Measurements from ENCODE around the gene MED14. TPM values are rescaled to one million over a fixed set of nuclear protein-coding genes. Genes with fewer than 3 reads are reported as not detected.

Gene MED14
- total RNA-seq, 1 experiment from 2014 or later: 83.3 TPM

- POLR2A ChIA-PET: interaction anchor here (0.5 kb wide), 1 partner anchor 535 kb away, joined by 3 read pairs; no protein-coding TSS in a partner anchor
- no peaks in the 10 kb centered on the region for H3K27me3 Mint-ChIP-seq (ENCODE audit: low read depth)
- peak overlapping the region; percentile 83 for H3K4me3 Mint-ChIP-seq
- CTCF ChIA-PET: interaction anchor here (0.5 to 1.2 kb wide), 4 partner anchors 15 to 116 kb away, joined by 3 to 4 read pairs (median 3); no protein-coding TSS in a partner anchor
- H3K27ac Mint-ChIP-seq: peak overlapping the region; percentile 53; the same call in 1 of the 2 replicates
- TF ChIP-seq ETV6 (CRISPR knock-in tag; IDR thresholded peaks at IDR 0.05): no peak
- TF ChIP-seq HMGA2 (CRISPR knock-in tag; IDR thresholded peaks at IDR 0.05): no peak
- TF ChIP-seq MAX (CRISPR knock-in tag; IDR thresholded peaks at IDR 0.05): no peak
- no peak for TF ChIP-seq ZNF232 (CRISPR knock-in tag; IDR thresholded peaks at IDR 0.05)
- TF ChIP-seq ZNF512 (CRISPR knock-in tag; IDR thresholded peaks at IDR 0.05; ENCODE audit: borderline replicate concordance): no peak
- TF ChIP-seq ZNF263 (CRISPR knock-in tag; IDR thresholded peaks at IDR 0.05; ENCODE audit: low read depth): no peak
- no peak for TF ChIP-seq ZNF121 (CRISPR knock-in tag; IDR thresholded peaks at IDR 0.05)
- TF ChIP-seq OVOL2 (CRISPR knock-in tag; IDR thresholded peaks at IDR 0.05; ENCODE audit: borderline replicate concordance): no peak
- TF ChIP-seq ATF2 (CRISPR knock-in tag; IDR thresholded peaks at IDR 0.05; ENCODE audit: borderline replicate concordance, low read depth): no peak
- no peak for TF ChIP-seq MLX (CRISPR knock-in tag; IDR thresholded peaks at IDR 0.05)
- no peak for TF ChIP-seq ZNF317 (CRISPR knock-in tag; IDR thresholded peaks at IDR 0.05; ENCODE audit: borderline replicate concordance, low read depth)
- TF ChIP-seq ZNF423 (CRISPR knock-in tag; IDR thresholded peaks at IDR 0.05): no peak
- TF ChIP-seq ZNF416 (CRISPR knock-in tag; IDR thresholded peaks at IDR 0.05): no peak
- no peak for TF ChIP-seq ATF6 (CRISPR knock-in tag; IDR thresholded peaks at IDR 0.05)
- TF ChIP-seq ZSCAN18 (CRISPR knock-in tag; IDR thresholded peaks at IDR 0.05): no peak
- no peak for TF ChIP-seq JUN (CRISPR knock-in tag; IDR thresholded peaks at IDR 0.05)
- TF ChIP-seq CREB1 (CRISPR knock-in tag; IDR thresholded peaks at IDR 0.05): no peak
- peaks cover 33% of the 10 kb centered on the region for H3K4me1 Mint-ChIP-seq
- H3K36me3 Mint-ChIP-seq: peaks cover 13% of the 10 kb centered on the region
- no peak for ATAC-seq
- no peaks in the 10 kb centered on the region for H3K9me3 Mint-ChIP-seq
- no peak for DNase-seq (ENCODE audit: low spot score)
Measured at GRCh38 chrX:40734971-40735324, 394 bp downstream of the MED14 start.

- DNase-seq (ENCODE audit: low spot score): no peak
- Mint-ChIP-seq H3K27me3 (ENCODE audit: low read depth) (no peaks in the 10 kb centered on the region), H3K4me3 (peak overlapping the region; percentile 83), H3K9me3 (no peaks in the 10 kb centered on the region), H3K4me1 (peaks cover 39% of the 10 kb centered on the region), H3K27ac (peak overlapping the region; percentile 84), H3K36me3 (peaks cover 13% of the 10 kb centered on the region)
- CTCF ChIA-PET: no interaction called here
- POLR2A ChIA-PET: no interaction called here
- ATAC-seq: no peak
- TF ChIP-seq E2F1 (CRISPR knock-in tag; IDR thresholded peaks at IDR 0.05) (no peak), ZNF671 (CRISPR knock-in tag; IDR thresholded peaks at IDR 0.05) (no peak), TEAD4 (CRISPR knock-in tag; IDR thresholded peaks at IDR 0.05) (no peak), ZMAT4 (CRISPR knock-in tag; IDR thresholded peaks at IDR 0.05) (no peak), GTF2I (CRISPR knock-in tag; conservative IDR thresholded peaks at IDR 0.05) (no peak), CREB1 (CRISPR knock-in tag; IDR thresholded peaks at IDR 0.05) (no peak), ZNF317 (CRISPR knock-in tag; IDR thresholded peaks at IDR 0.05; ENCODE audit: borderline replicate concordance, low read depth) (no peak), OVOL2 (CRISPR knock-in tag; IDR thresholded peaks at IDR 0.05; ENCODE audit: borderline replicate concordance) (no peak), ATF2 (CRISPR knock-in tag; IDR thresholded peaks at IDR 0.05; ENCODE audit: borderline replicate concordance, low read depth) (no peak)
Measured at GRCh38 chrX:40733706-40734105, 1.6 kb downstream of the MED14 start.

All from WTC11 (cell line).